ENCODE measurements around the gene CD82.
"Not testable (repeated sequence)": the region's sequence is repeated elsewhere in the genome, so short reads cannot be mapped to it uniquely, and the experiment has no call there.

CD82 gene

DNA sequence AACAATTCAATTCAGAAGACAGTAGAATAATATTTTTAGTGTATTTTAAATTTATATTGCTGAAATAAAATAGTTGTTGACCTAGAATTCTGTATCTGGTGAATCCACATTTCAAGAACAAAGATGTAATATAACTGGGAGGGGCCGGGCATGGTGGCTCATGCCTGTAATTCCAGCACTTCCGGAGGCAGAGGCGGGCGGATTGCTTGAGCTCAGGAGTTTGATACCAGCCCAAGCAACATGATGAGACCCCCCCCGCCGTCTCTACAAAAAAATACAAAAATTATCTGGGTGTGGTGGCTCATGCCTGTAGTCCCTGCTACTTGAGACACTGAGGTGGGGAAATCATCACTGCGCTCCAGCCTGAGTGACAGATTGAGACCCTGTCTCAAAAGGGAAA, 72.6 kb downstream of the CD82 start:
- H3K36me3 Mint-ChIP-seq (ENCODE audit: low read depth) = peaks cover 3% of the 10 kb centered on the region
- peaks cover 9% of the 10 kb centered on the region for H3K9me3 Mint-ChIP-seq
- no peak overlapping the region for H3K27ac Mint-ChIP-seq
- H3K4me1 Mint-ChIP-seq (ENCODE audit: low read depth) = peaks cover 2% of the 10 kb centered on the region
- H3K4me3 Mint-ChIP-seq = no peak overlapping the region
- peaks cover 55% of the 10 kb centered on the region for H3K27me3 Mint-ChIP-seq (ENCODE audit: low read depth)

DNA sequence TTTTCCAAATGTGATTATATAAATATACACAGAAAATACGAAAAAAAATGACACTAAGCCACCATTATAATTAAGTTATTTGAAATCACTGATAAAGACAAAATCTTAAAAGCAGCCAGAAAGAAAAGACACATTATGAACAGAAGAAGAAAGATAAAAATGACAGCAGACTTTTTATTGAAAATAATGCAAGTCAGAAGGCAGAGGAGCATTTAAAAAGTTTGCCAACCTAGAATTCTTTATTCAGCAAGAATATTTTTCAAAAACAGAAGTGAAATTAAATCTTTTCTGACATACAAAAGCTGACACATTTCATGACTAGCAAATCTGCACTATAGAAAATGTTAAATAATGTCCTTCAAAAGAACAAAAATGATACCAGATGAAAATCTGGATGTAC, 77.8 kb downstream of the CD82 start:
- H3K4me3 Mint-ChIP-seq = no peak overlapping the region
- peaks cover 3% of the 10 kb centered on the region for H3K36me3 Mint-ChIP-seq (ENCODE audit: low read depth)
- peaks cover 74% of the 10 kb centered on the region for H3K27me3 Mint-ChIP-seq (ENCODE audit: low read depth)
- H3K9me3 Mint-ChIP-seq = peaks cover 21% of the 10 kb centered on the region
- no peak overlapping the region for H3K27ac Mint-ChIP-seq
- H3K4me1 Mint-ChIP-seq (ENCODE audit: low read depth) = no peaks in the 10 kb centered on the region

- H3K9me3 Mint-ChIP-seq = peaks cover 21% of the 10 kb centered on the region
- no peak overlapping the region for H3K4me3 Mint-ChIP-seq
- peaks cover 3% of the 10 kb centered on the region for H3K36me3 Mint-ChIP-seq (ENCODE audit: low read depth)
- no peaks in the 10 kb centered on the region for H3K4me1 Mint-ChIP-seq (ENCODE audit: low read depth)
- H3K27me3 Mint-ChIP-seq (ENCODE audit: low read depth) = peaks cover 74% of the 10 kb centered on the region
- H3K27ac Mint-ChIP-seq = no peak overlapping the region
Measured at GRCh38 chr11:44645827-44646226, 80.4 kb downstream of the CD82 start.

DNA sequence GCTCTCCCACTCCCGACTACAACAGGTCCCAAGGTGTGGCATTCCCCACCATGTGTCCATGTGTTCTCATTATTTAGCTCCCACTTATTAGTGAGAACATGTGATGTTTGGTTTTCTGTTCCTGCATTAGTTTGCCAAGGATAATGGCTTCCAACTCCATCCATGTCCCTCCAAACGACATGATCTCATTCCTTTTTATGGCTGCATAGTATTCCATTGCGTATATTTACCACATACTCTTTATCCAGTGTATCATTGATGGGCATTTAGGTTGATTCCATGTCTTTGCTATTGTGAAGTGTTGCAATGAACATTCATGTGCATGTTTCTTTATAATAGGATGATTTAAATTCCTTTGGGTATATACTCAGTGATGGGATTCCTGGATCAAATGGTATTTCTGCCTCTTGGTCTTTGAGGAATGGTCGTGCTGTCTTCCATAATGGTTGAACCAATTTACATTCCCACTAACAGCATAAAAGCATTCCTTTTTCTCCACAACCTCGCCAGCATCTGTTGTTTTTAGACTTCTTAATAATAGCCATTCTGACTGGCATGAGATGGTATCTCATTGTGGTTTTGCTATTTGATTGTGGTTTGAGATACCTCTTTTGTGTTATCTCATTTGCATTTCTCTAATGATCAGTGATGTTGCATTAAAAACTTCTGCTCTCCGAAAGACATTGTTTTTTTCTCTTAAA, 81.9 kb downstream of the CD82 start:
- not testable (repeated sequence) for H3K4me3 Mint-ChIP-seq; H3K4me1 Mint-ChIP-seq (ENCODE audit: low read depth); H3K27ac Mint-ChIP-seq; H3K36me3 Mint-ChIP-seq (ENCODE audit: low read depth)
- Mint-ChIP-seq H3K27me3 (ENCODE audit: low read depth) (peaks cover 80% of the 10 kb centered on the region), H3K9me3 (peaks cover 17% of the 10 kb centered on the region)

GRCh38 chr11:44648109-44648508, 82.6 kb downstream of the CD82 start:
- no peaks in the 10 kb centered on the region for H3K36me3 Mint-ChIP-seq (ENCODE audit: low read depth)
- H3K27ac Mint-ChIP-seq = no peak overlapping the region
- H3K4me1 Mint-ChIP-seq (ENCODE audit: low read depth) = no peaks in the 10 kb centered on the region
- H3K27me3 Mint-ChIP-seq (ENCODE audit: low read depth) = peaks cover 75% of the 10 kb centered on the region
- peaks cover 11% of the 10 kb centered on the region for H3K9me3 Mint-ChIP-seq
- H3K4me3 Mint-ChIP-seq = no peak overlapping the region

DNA sequence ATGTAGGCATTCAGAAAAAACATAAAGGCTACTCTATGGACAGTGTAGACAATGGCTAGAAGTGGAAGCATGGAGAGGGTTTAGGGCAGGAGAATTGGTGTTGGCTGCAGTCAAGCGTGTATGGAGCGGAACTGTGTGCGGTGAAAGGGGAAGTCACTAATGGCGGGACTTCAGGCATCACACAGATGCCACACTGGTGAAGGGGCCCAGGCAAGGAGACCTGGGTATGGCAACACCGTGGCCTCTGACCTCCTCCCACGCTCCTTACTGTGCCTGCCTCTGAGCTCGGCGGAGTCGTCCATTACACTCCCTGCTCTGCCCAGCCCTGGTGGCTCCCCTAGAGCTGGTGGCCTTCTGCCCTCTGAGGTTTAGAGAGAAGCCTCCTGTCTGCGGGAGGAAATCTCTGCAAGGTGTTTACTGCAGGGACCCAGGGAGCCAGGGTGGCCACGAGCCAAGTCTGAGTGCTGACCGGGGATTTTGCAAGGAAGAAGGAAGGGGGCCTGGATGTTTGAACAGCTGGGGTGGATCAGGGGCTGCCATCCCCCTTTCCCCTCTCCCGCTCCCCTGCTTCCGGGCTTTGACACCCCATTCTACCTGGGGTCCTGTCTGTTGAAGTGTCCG, 86.2 kb downstream of the CD82 start:
- no peaks in the 10 kb centered on the region for H3K36me3 Mint-ChIP-seq (ENCODE audit: low read depth)
- H3K27me3 Mint-ChIP-seq (ENCODE audit: low read depth) = peaks cover 55% of the 10 kb centered on the region
- H3K4me1 Mint-ChIP-seq (ENCODE audit: low read depth) = no peaks in the 10 kb centered on the region
- no peak overlapping the region for H3K4me3 Mint-ChIP-seq
- H3K27ac Mint-ChIP-seq = no peak overlapping the region
- peaks cover 3% of the 10 kb centered on the region for H3K9me3 Mint-ChIP-seq

GRCh38 chr11:44652901-44653644, 87.6 kb downstream of the CD82 start:
- H3K4me3 Mint-ChIP-seq = no peak overlapping the region
- H3K36me3 Mint-ChIP-seq (ENCODE audit: low read depth) = no peaks in the 10 kb centered on the region
- H3K27me3 Mint-ChIP-seq (ENCODE audit: low read depth) = peaks cover 44% of the 10 kb centered on the region
- no peaks in the 10 kb centered on the region for H3K9me3 Mint-ChIP-seq
- no peaks in the 10 kb centered on the region for H3K4me1 Mint-ChIP-seq (ENCODE audit: low read depth)
- H3K27ac Mint-ChIP-seq = no peak overlapping the region

DNA sequence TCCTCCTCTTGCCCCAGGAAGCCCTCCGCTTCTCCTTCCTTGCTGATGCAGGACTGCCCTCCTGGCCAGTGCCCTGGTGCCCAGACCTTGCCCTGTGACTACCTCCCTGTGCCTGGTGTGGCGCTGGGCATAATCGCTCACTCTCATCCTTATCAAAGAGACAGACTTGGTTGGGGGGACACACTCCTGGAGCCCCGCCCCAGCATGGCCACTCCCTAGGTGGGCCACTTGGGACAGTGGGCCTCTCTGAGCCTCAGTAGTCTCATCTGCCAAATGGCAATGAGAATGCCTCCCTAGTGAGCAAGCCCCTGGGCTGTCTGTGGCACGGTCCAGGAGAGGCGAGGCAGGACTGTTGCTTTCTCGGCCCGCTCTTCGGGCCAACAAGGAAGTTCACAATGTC, 88.6 kb downstream of the CD82 start:
- Mint-ChIP-seq H3K27me3 (ENCODE audit: low read depth) (peaks cover 46% of the 10 kb centered on the region), H3K36me3 (ENCODE audit: low read depth) (no peaks in the 10 kb centered on the region), H3K4me3 (no peak overlapping the region), H3K27ac (no peak overlapping the region), H3K4me1 (ENCODE audit: low read depth) (peaks cover 8% of the 10 kb centered on the region), H3K9me3 (no peaks in the 10 kb centered on the region)

GRCh38 chr11:44654596-44654995, 89.1 kb downstream of the CD82 start:
- no peak overlapping the region for H3K27ac Mint-ChIP-seq
- H3K36me3 Mint-ChIP-seq (ENCODE audit: low read depth) = no peaks in the 10 kb centered on the region
- H3K4me3 Mint-ChIP-seq = no peak overlapping the region

DNA sequence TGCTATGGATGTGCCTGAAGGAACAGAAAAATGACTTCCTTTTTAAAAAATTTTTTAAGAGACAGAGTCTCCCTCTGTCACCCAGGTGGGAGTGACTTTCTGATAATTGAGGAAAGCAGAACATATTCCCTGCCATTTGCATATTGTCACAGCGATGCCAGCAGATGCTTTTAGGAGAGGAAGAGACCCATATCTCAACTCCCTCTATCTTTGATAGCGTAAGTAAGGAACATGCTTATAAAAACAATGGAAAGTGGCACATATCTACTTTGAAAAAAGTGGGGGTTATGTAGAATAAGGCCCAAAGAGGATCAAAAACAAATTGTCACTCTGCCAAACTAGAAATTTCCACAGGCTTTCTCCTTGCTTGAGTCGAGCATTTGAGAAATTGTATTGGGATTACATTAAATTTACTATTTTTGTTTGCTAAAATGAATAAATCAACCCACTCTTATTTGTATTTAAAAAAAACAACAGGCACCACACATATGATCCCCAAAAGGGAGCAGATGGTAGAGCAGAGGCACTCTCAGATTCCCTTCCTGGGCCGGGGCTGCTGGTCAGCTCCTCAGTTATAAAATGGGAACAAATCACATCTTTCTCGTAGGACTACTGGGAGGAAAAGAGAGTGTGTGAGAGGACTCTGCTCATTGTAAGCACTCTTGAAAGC, 92.5 kb downstream of the CD82 start:
- Mint-ChIP-seq H3K27ac (no peak overlapping the region), H3K9me3 (peaks cover 7% of the 10 kb centered on the region), H3K27me3 (ENCODE audit: low read depth) (peaks cover 26% of the 10 kb centered on the region), H3K4me3 (no peak overlapping the region), H3K4me1 (ENCODE audit: low read depth) (peaks cover 26% of the 10 kb centered on the region), H3K36me3 (ENCODE audit: low read depth) (peaks cover 2% of the 10 kb centered on the region)

More at GRCh38 chr11:44654596-44654995, 89.1 kb downstream of the CD82 start:
- Mint-ChIP-seq H3K9me3 (no peaks in the 10 kb centered on the region), H3K4me1 (ENCODE audit: low read depth) (peaks cover 13% of the 10 kb centered on the region), H3K27me3 (ENCODE audit: low read depth) (peaks cover 46% of the 10 kb centered on the region)

GRCh38 chr11:44658506-44658850, 93.0 kb downstream of the CD82 start:
- Mint-ChIP-seq H3K4me3 (no peak overlapping the region), H3K4me1 (ENCODE audit: low read depth) (peaks cover 26% of the 10 kb centered on the region), H3K9me3 (peaks cover 7% of the 10 kb centered on the region)

GRCh38 chr11:44659641-44660040, 94.2 kb downstream of the CD82 start:
- H3K9me3 Mint-ChIP-seq = peaks cover 7% of the 10 kb centered on the region
- no peak overlapping the region for H3K27ac Mint-ChIP-seq
- peaks cover 26% of the 10 kb centered on the region for H3K4me1 Mint-ChIP-seq (ENCODE audit: low read depth)
- H3K27me3 Mint-ChIP-seq (ENCODE audit: low read depth) = peaks cover 26% of the 10 kb centered on the region
- H3K4me3 Mint-ChIP-seq = no peak overlapping the region
- H3K36me3 Mint-ChIP-seq (ENCODE audit: low read depth) = peaks cover 2% of the 10 kb centered on the region

More at GRCh38 chr11:44658506-44658850, 93.0 kb downstream of the CD82 start:
- Mint-ChIP-seq H3K27ac (peak overlapping the region; percentile 28), H3K36me3 (ENCODE audit: low read depth) (peaks cover 2% of the 10 kb centered on the region), H3K27me3 (ENCODE audit: low read depth) (peaks cover 26% of the 10 kb centered on the region)

DNA sequence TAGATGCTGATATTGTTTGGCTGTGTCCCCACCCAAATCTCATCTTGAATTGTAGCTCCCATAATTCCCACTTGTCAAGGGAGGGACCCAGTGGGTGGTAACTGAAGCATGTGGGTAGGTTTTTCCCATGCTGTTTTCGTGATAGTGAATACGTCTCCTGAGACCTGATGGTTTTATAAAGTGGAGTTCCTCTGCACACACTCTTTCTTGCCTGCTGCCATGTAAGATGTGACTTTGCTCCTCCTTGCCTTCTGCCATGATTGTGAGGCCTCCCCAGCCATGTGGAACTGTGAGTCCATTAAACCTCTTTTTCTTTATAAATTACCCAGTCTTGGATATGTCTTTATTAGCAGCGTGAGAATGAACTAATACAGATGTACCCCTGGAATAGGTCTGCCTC, 95.1 kb downstream of the CD82 start:
- H3K27ac Mint-ChIP-seq, H3K4me3 Mint-ChIP-seq: not testable (repeated sequence)
- H3K27me3 Mint-ChIP-seq (ENCODE audit: low read depth) = peaks cover 33% of the 10 kb centered on the region

GRCh38 chr11:44661311-44661717, 95.9 kb downstream of the CD82 start:
- Mint-ChIP-seq H3K4me1 (ENCODE audit: low read depth) (peaks cover 26% of the 10 kb centered on the region), H3K4me3 (no peak overlapping the region), H3K27ac (no peak overlapping the region), H3K27me3 (ENCODE audit: low read depth) (peaks cover 26% of the 10 kb centered on the region), H3K36me3 (ENCODE audit: low read depth) (peaks cover 2% of the 10 kb centered on the region), H3K9me3 (peaks cover 7% of the 10 kb centered on the region)

More for the DNA sequence above, 95.1 kb downstream of the CD82 start:
- H3K36me3 Mint-ChIP-seq (ENCODE audit: low read depth); H3K9me3 Mint-ChIP-seq: not testable (repeated sequence)
- peaks cover 26% of the 10 kb centered on the region for H3K4me1 Mint-ChIP-seq (ENCODE audit: low read depth)
